K562 (cell line): ENCODE measurements around the gene PDCD10. TPM values are rescaled to one million over a fixed set of nuclear protein-coding genes. Genes with fewer than 3 reads are reported as not detected.
A peak's percentile ranks its signal among the peaks of the same experiment; 100 is the strongest.

Source experiments
- ATAC-seq: fragments of 200-7000 bp; cut with Tn5 transposase; 3 replicates; pipeline ENCODE4 v1.9.1; 2020; ENCODE audit warnings: moderate library complexity
- BruUV-seq: library from RNA; stranded (reverse); fragments of 400-500 nt; replicated peaks from 2 replicates; lab custom pipeline; 2021; lab: Mats Ljungman, UMichigan
- CTCF ChIA-PET: fragments of 300-600 bp; formaldehyde crosslinking; extraction: SDS; loops from one replicate; lab custom pipeline; 2021; ENCODE audit warnings: low intra/inter-chr PET ratio; lab: Yijun Ruan, JAX
- POLR2A ChIA-PET: fragments of 300-600, 350-650 bp; sonication (Branson Sonifier 250); formaldehyde crosslinking; extraction: SDS; loops from one replicate; lab custom pipeline; 2021; ENCODE audit warnings: antibody characterized with exemption, inconsistent platforms; lab: Yijun Ruan, JAX
- DNase-seq, 4 experiments: peaks; one replicate each; pipeline versions ENCODE4 v3.0.0 to v3.0.0-alpha.2; 2011 to 2018; ENCODE audit warnings: low spot score in 3 of 4, mixed read lengths in 3 of 4; ENCODE audit errors: extremely low read depth in 1 of 4
- FAIRE-seq: peaks from 2 replicates; lab custom pipeline; 2011; peaks lifted over from hg19 to GRCh38; lab: Jason Lieb, UNC
- H2AFZ ChIP-seq: 2 replicates; pipeline ENCODE4 v1.6.0; 2011; ENCODE audit warnings: low read depth, low read length, control low read depth, inconsistent platforms
- H3K27ac ChIP-seq: fragments of 200-600 bp; 3 replicates; pipeline ENCODE4 v1.8.0; 2011; ENCODE audit warnings: low read depth, mild to moderate bottlenecking, control low read depth, inconsistent platforms, low read length, moderate library complexity, mixed read lengths; ENCODE audit errors: extremely low read depth
- H3K27me3 ChIP-seq, 2 experiments: fragments of 300-600 bp in 1 of 2; 2 replicates in 1 of 2; 3 replicates in 1 of 2; pipeline versions ENCODE4 v1.6.0 to v1.8.0; 2011; ENCODE audit warnings: inconsistent platforms in 2 of 2, low read length in 2 of 2, mild to moderate bottlenecking in 1 of 2, mixed read lengths in 1 of 2, moderate library complexity in 1 of 2; ENCODE audit not compliant: control insufficient read depth in 2 of 2, insufficient read depth in 2 of 2
- H3K36me3 ChIP-seq: fragments of 300-600 bp; 3 replicates; pipeline ENCODE4 v1.8.0; 2011; ENCODE audit warnings: mild to moderate bottlenecking, low read length, inconsistent platforms; ENCODE audit not compliant: control insufficient read depth, insufficient read depth
- H3K4me1 ChIP-seq, 2 experiments: fragments of 200-600 bp in 1 of 2; replicated peaks in 1 of 2; 2 replicates in 1 of 2; 3 replicates in 1 of 2; pipeline versions ENCODE4 v1.5.1 to v1.8.0; 2011; ENCODE audit warnings: inconsistent platforms in 2 of 2, low read length in 2 of 2, mild to moderate bottlenecking in 1 of 2, mixed read lengths in 1 of 2, moderate library complexity in 1 of 2; ENCODE audit not compliant: control insufficient read depth in 2 of 2, insufficient read depth in 2 of 2
- H3K4me2 ChIP-seq: 2 replicates; pipeline ENCODE4 v1.6.1; 2011; ENCODE audit warnings: low read length, control low read depth, inconsistent platforms, mixed read lengths; ENCODE audit not compliant: insufficient read depth
- H3K4me3 ChIP-seq: fragments of 200-600 bp; sonication (generic), shearing (Covaris generic); 2 replicates; pipeline ENCODE4 v1.5.1; 2016; ENCODE audit warnings: control low read depth, inconsistent platforms
- H3K79me2 ChIP-seq: fragments of 200-600 bp; 3 replicates; pipeline ENCODE4 v1.8.0; 2011; ENCODE audit warnings: low read length, inconsistent platforms; ENCODE audit not compliant: control insufficient read depth, insufficient read depth
- H3K9ac ChIP-seq, 2 experiments: 2 replicates each; pipeline versions ENCODE4 v1.6.0 to v1.6.1; 2011; ENCODE audit warnings: low read depth in 2 of 2, low read length in 2 of 2, control low read depth in 1 of 2, inconsistent platforms in 1 of 2, mild to moderate bottlenecking in 1 of 2, mixed read lengths in 1 of 2; ENCODE audit not compliant: insufficient read depth in 1 of 2
- H3K9me1 ChIP-seq: one replicate; pipeline ENCODE4 v1.6.0; 2011; ENCODE audit warnings: inconsistent platforms, mild to moderate bottlenecking, low read length, moderate library complexity; ENCODE audit not compliant: control insufficient read depth, insufficient read depth
- H3K9me3 ChIP-seq: replicated peaks from 2 replicates; pipeline ENCODE4 v1.5.1; 2011; ENCODE audit warnings: low read depth, low read length, inconsistent platforms; ENCODE audit not compliant: control insufficient read depth, insufficient read depth
- H4K20me1 ChIP-seq: replicated peaks from 2 replicates; pipeline ENCODE4 v1.6.1; 2011; ENCODE audit warnings: low read length, inconsistent platforms, mixed read lengths; ENCODE audit not compliant: control insufficient read depth, insufficient read depth
- ARID2 ChIP-seq: fragments of 450-650 bp; IDR thresholded peaks from 2 replicates; pipeline ENCODE4 v1.6.1; 2017; ENCODE audit warnings: antibody characterized with exemption, mild to moderate bottlenecking
- BRF1 ChIP-seq: IDR thresholded peaks from 3 replicates; pipeline ENCODE4 v1.6.1; 2011; ENCODE audit warnings: borderline replicate concordance, mild to moderate bottlenecking; ENCODE audit not compliant: insufficient read length; ENCODE audit errors: extremely low read depth
- CAMTA2 ChIP-seq: fragments of 250-450 bp; sonication (Bioruptor Pico); conservative IDR thresholded peaks from 2 replicates; pipeline ENCODE4 v1.5.1; 2022
- CBX1 ChIP-seq: sonication (generic); IDR thresholded peaks from 2 replicates; pipeline ENCODE4 v1.6.1; 2016; ENCODE audit warnings: antibody characterized with exemption, low read depth, mild to moderate bottlenecking
- DPF2 ChIP-seq: fragments of 450-650 bp; IDR thresholded peaks from 2 replicates; pipeline ENCODE4 v1.6.1; 2016
- EZH2 ChIP-seq: IDR thresholded peaks from 2 replicates; pipeline ENCODE4 v1.6.1; 2012; ENCODE audit warnings: low read depth, mild to moderate bottlenecking, inconsistent platforms, low read length, borderline replicate concordance
- FIP1L1 ChIP-seq: fragments of 200-400 bp; formaldehyde crosslinking; IDR thresholded peaks from 2 replicates; pipeline ENCODE4 v1.6.1; 2018; ENCODE audit warnings: mild to moderate bottlenecking, low read depth, low read length; ENCODE audit not compliant: poor library complexity, severe bottlenecking
- HDAC3 ChIP-seq: fragments of 450-650 bp; IDR thresholded peaks from 2 replicates; pipeline ENCODE4 v1.6.1; 2018; ENCODE audit warnings: borderline replicate concordance, mild to moderate bottlenecking, moderate library complexity; ENCODE audit not compliant: partially characterized antibody
- HIVEP1 ChIP-seq: fragments of 250-450 bp; sonication (Bioruptor Pico); IDR thresholded peaks from 2 replicates; pipeline ENCODE4 v1.4.0; 2020; ENCODE audit warnings: mild to moderate bottlenecking
- HLTF ChIP-seq: fragments of 450-650 bp; IDR thresholded peaks from 2 replicates; pipeline ENCODE4 v1.6.1; 2016
- MTA2 ChIP-seq: fragments of 450-650 bp; IDR thresholded peaks from 2 replicates; pipeline ENCODE4 v1.6.1; 2016; ENCODE audit warnings: low read depth
- NFE2 ChIP-seq: IDR thresholded peaks from 2 replicates; pipeline ENCODE4 v1.6.1; 2014; ENCODE audit warnings: antibody characterized with exemption, low read depth
- SMAD3 ChIP-seq: fragments of 450-650 bp; formaldehyde crosslinking; conservative IDR thresholded peaks from 2 replicates; pipeline ENCODE4 v1.4.0; 2020; ENCODE audit warnings: mild to moderate bottlenecking
- SOX6 ChIP-seq: fragments of 450-650 bp; IDR thresholded peaks from 2 replicates; pipeline ENCODE4 v1.6.1; 2014; ENCODE audit warnings: mild to moderate bottlenecking
- TOE1 ChIP-seq, 2 experiments: fragments of 450-650 bp in 1 of 2; sonication (generic) in 1 of 2; formaldehyde crosslinking in 1 of 2; IDR thresholded peaks; 2 replicates each; pipeline versions ENCODE4 v1.7.1 to v1.8.0; 2016 to 2022; ENCODE audit warnings: borderline replicate concordance in 2 of 2, mild to moderate bottlenecking in 2 of 2, antibody characterized with exemption in 1 of 2, inconsistent platforms in 1 of 2, low read depth in 1 of 2, missing genetic modification reagents in 1 of 2, moderate library complexity in 1 of 2
- ZNF436 ChIP-seq: fragments of 250-450, 450-650 bp; sonication (Bioruptor Pico); formaldehyde crosslinking; IDR thresholded peaks from 2 replicates; pipeline ENCODE4 v1.7.0; 2020; ENCODE audit warnings: mild to moderate bottlenecking
- ZNF444 ChIP-seq: fragments of 250-450 bp; sonication (Bioruptor Pico); IDR thresholded peaks from 2 replicates; pipeline ENCODE4 v1.4.0; 2020; ENCODE audit warnings: mild to moderate bottlenecking, moderate library complexity
- ZNF780A ChIP-seq: fragments of 250-450 bp; sonication (Bioruptor Pico); IDR thresholded peaks from 2 replicates; pipeline ENCODE4 v1.5.0; 2021; ENCODE audit warnings: mild to moderate bottlenecking
- WGBS: fragments of 100-300 bp; shearing (Covaris generic); methylation state at CpG from one replicate; pipeline ENCODE4 v1.1.6; 2016; ENCODE audit warnings: low coverage, mixed read lengths; ENCODE audit not compliant: insufficient coverage; ENCODE audit errors: missing lambda C conversion rate; 5-methylcytosine and 5-hydroxymethylcytosine counted together
- in situ Hi-C: fragments of 300-500 bp; cut with MboI; formaldehyde crosslinking; loops from 4 replicates; pipeline ENCODE4 v1.15.0; 2018; ENCODE audit warnings: inconsistent platforms, mixed read lengths
- intact Hi-C: fragments of 100-400 bp; cut with micrococcal nuclease; formaldehyde crosslinking; loops from 2 replicates; pipeline ENCODE4 v1.14.2; 2022
- polyA plus RNA-seq, 8 experiments: library from polyadenylated mRNA; depleted of rRNA in 4 of 8; stranded (reverse) in 5 of 8; unstranded in 3 of 8; fragments of >200 nt; fragmentation: Nextera tagmentation in 2 of 8; fragmentation: Illumina TruSeq in 1 of 8; extraction: Ambion mirVana in 2 of 8; extraction: Trizol in 1 of 8; gene quantifications; 2 replicates each; pipeline versions ENCODE4 v1.2.1 to v1.2.3, GENCODE V29; 2011 to 2014; ENCODE audit warnings: inconsistent platforms in 1 of 8, missing spikeins in 1 of 8
- total RNA-seq, 7 experiments: library from RNA; depleted of rRNA in 6 of 7; stranded (reverse); fragments of >200 nt in 6 of 7; fragmentation: Illumina TruSeq in 2 of 7; extraction: Trizol in 2 of 7; gene quantifications; 2 replicates each; pipeline versions ENCODE4 v1.2.1 to v1.2.3, GENCODE V29; 2011 to 2021; ENCODE audit warnings: low replicate concordance in 1 of 7
- TF ChIP-seq, protein P1 (sequence below), 2 experiments: fragments of 450-650 bp; conservative IDR thresholded peaks; 2 replicates each; pipeline ENCODE4 v1.6.1; 2017; ENCODE audit warnings: mild to moderate bottlenecking in 2 of 2, moderate library complexity in 2 of 2
- TF ChIP-seq, protein P2 (sequence below): fragments of 450-650 bp; IDR thresholded peaks from 2 replicates; pipeline ENCODE4 v1.6.1; 2016; ENCODE audit warnings: mild to moderate bottlenecking

Gene PDCD10
- total and polyA plus RNA-seq, 9 of the 15 experiments (the other 6 are each of a cell fraction or from before 2014, with no cell fraction given) = 121 to 476 (median 232) TPM

DNA sequence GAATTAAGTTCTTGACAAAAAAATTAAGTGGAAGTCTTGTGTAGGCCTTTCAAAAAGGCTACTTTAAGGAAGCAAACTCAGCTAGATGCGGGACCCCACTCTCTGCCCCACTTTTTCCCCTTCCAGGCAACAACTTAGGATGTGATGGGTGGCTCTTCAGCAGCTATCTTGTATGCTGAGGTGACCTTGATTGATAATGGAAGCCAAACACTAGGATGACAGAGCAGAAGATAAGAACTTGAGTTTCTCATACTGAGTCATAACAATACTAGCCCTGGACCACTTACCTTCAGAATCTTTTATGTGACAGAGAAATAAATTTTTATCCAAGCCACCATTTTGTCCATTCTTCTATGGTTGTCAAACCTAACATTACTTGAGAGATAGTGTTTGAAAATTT lies 16.1 kb downstream of the PDCD10 start:
- Histone ChIP-seq H3K36me3 (peaks cover 73% of the 10 kb centered on the region), H4K20me1 (0 out of 2 replicates have a peak, but pooled peaks cover 3% of the 10 kb centered on the region), H3K9me3 (no peaks in the 10 kb centered on the region), H3K4me1 (peaks cover 10 to 30% of the 10 kb centered on the region in 2 experiments; a peak in 4 of 5 replicates), H3K27me3 (no peaks in the 10 kb centered on the region), H3K4me3 (no peak overlapping the region), H3K4me2 (no peak overlapping the region), H3K27ac (no peak overlapping the region), H3K9ac (no peak overlapping the region), H3K9me1 (no peaks in the 10 kb centered on the region), H2AFZ (no peak overlapping the region), H3K79me2 (peaks cover 100% of the 10 kb centered on the region)
- 90% methylated on average over 1 of the region's 1 CpG for WGBS
- CTCF ChIA-PET = no interaction called here
- intact Hi-C loops = no loop called here
- DNase-seq = peak in 2 of 4 experiments; percentile 15 to 41
- POLR2A ChIA-PET = no interaction called here
- no TSS peak for BruUV-seq
- in situ Hi-C loops = no loop called here
- no peak for ATAC-seq
- no peak for FAIRE-seq
- no peak for TF ChIP-seq HDAC3
- TF ChIP-seq SMAD3 (CRISPR knock-in tag) = no peak
- peak; percentile 23; the same call in 1 of the 2 replicates for TF ChIP-seq SOX6
- TF ChIP-seq ZNF780A (CRISPR knock-in tag) = no peak
- peak; percentile 70 for TF ChIP-seq NFE2
- TF ChIP-seq EZH2 = no peak
- 0 out of 2 replicates have a peak, but pooled peaks have one; percentile 88 for TF ChIP-seq HLTF
- no peak for TF ChIP-seq CAMTA2 (CRISPR knock-in tag)
- no peak for TF ChIP-seq MTA2
- no peak for TF ChIP-seq TOE1 (IDR thresholded peaks at IDR 0.05; ENCODE audit: borderline replicate concordance)
- TF ChIP-seq TOE1 (CRISPR knock-in tag; IDR thresholded peaks at IDR 0.05; ENCODE audit: borderline replicate concordance, low read depth) = no peak
- no peak for TF ChIP-seq ZNF436 (CRISPR knock-in tag)
- TF ChIP-seq FIP1L1 = no peak
- peak; percentile 71 for TF ChIP-seq DPF2
- TF ChIP-seq, protein P1, sequence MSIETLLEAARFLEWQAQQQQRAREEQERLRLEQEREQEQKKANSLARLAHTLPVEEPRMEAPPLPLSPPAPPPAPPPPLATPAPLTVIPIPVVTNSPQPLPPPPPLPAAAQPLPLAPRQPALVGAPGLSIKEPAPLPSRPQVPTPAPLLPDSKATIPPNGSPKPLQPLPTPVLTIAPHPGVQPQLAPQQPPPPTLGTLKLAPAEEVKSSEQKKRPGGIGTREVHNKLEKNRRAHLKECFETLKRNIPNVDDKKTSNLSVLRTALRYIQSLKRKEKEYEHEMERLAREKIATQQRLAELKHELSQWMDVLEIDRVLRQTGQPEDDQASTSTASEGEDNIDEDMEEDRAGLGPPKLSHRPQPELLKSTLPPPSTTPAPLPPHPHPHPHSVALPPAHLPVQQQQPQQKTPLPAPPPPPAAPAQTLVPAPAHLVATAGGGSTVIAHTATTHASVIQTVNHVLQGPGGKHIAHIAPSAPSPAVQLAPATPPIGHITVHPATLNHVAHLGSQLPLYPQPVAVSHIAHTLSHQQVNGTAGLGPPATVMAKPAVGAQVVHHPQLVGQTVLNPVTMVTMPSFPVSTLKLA (conservative IDR thresholded peaks at IDR 0.05) = no peak
- TF ChIP-seq CBX1 = no peak
- no peak for TF ChIP-seq ARID2
- TF ChIP-seq, protein P2, sequence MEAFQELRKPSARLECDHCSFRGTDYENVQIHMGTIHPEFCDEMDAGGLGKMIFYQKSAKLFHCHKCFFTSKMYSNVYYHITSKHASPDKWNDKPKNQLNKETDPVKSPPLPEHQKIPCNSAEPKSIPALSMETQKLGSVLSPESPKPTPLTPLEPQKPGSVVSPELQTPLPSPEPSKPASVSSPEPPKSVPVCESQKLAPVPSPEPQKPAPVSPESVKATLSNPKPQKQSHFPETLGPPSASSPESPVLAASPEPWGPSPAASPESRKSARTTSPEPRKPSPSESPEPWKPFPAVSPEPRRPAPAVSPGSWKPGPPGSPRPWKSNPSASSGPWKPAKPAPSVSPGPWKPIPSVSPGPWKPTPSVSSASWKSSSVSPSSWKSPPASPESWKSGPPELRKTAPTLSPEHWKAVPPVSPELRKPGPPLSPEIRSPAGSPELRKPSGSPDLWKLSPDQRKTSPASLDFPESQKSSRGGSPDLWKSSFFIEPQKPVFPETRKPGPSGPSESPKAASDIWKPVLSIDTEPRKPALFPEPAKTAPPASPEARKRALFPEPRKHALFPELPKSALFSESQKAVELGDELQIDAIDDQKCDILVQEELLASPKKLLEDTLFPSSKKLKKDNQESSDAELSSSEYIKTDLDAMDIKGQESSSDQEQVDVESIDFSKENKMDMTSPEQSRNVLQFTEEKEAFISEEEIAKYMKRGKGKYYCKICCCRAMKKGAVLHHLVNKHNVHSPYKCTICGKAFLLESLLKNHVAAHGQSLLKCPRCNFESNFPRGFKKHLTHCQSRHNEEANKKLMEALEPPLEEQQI = peak; percentile 41; the same call in 1 of the 2 replicates
- TF ChIP-seq BRF1 = no peak
- TF ChIP-seq ZNF444 (CRISPR knock-in tag) = no peak
- TF ChIP-seq HIVEP1 (CRISPR knock-in tag) = no peak
